NOMO-1 (cell line): ENCODE results near the gene ABHD2.

ENCODE experiments used
- DNase-seq, 2 experiments: peaks; one replicate each; lab custom pipeline; 2025; ENCODE audit not compliant: unreplicated experiment in 2 of 2; lab: John Stamatoyannopoulos, UW

Gene ABHD2

GRCh38 chr15:89186803-89187202 is 98.5 kb downstream of the ABHD2 start:
- DNase-seq: no peak

DNA sequence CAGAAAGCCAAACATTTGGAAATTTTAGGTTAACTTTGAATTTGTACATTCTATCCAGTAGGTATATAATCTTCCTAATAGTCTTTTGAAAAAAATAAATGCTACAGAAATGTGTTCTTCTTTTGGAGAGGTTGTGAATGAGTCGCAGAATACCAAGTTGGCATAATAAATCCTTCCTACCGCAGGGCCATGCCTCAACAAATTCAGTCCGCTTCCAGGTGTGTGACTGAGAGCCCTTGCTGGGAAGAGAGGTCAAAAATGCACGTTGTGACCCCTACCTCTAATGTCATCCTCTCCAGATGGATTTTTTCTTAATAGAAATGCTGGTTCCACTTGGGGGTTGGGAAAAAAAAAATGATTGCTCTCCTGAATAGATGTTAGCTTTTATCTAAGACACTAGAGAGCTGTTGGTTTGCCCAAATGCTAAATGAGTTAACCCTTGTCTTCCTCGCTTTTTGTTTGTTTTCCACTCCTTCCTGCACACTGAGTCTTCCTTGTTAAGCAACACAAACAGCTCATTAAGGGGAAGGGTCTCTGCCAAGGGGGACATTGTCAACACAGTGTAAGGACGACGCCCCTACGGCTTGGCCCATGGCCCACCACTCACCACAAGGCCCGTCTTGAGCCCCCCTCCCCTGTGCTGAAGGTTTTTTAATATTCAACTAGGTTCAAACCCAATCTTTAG is 99.2 kb downstream of the ABHD2 start:
- DNase-seq: no peak

GRCh38 chr15:89187986-89188514 is 99.8 kb downstream of the ABHD2 start:
- DNase-seq: no peak

GRCh38 chr15:89192136-89192535 is 103.9 kb downstream of the ABHD2 start:
- DNase-seq: no peak

DNA sequence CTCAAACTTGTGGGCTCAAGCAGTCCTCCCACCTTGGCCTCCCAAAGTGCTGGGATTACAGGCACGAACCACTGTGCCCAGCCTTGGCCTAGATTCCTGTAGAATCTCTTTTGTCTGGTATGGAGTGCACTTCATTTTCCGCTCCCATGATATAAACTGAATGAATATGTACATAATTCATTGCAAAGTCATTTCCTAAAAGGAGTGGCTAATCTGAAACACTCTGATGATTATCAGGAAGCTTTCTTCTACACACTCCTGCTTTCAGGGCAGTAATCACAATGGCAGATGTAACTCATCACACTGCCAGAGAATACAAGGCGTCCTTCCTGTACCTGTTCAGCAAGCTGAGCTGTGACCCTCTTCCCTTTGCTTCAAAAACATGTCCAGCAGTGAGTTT is 104.5 kb downstream of the ABHD2 start:
- DNase-seq: no peak

DNA sequence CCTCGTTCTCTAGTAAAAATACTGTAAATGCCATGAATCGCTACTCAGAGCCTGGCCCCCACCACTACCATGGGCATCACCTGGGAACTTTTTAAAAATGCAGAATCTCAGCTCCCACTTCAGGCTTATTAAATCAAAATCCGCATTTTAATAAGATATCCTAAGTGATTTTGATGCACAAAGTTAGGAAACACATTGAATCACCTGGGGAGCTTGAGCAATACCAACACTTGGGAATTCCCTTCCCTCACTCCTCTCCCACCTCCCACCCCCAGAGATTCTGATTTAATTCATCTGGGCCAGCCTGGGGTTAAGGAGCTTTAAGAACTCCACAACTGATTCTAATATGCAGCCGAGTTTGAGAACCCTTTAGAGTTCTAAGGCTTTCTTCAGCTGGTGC is 106.4 kb downstream of the ABHD2 start:
- no peak for DNase-seq

DNA sequence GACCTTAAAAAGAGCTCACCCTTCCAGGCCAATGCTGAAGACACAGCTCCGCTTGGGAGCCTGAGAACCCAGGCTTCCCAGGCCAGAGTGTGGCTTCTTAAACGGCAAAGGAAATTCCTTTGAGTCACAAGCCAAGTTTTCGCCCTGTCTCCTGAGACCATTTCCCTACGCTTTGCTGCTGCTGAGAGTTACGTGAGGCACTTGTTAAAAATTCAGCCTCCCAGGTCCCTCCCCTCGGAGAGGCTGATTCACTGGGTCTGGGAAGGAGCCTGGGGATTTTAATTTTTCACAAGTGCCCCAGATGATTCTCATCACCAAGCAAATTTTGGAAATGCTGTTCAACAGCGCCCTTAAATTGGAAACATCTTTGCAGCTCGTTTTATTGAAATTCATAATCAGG is 107.6 kb downstream of the ABHD2 start:
- no peak for DNase-seq

DNA sequence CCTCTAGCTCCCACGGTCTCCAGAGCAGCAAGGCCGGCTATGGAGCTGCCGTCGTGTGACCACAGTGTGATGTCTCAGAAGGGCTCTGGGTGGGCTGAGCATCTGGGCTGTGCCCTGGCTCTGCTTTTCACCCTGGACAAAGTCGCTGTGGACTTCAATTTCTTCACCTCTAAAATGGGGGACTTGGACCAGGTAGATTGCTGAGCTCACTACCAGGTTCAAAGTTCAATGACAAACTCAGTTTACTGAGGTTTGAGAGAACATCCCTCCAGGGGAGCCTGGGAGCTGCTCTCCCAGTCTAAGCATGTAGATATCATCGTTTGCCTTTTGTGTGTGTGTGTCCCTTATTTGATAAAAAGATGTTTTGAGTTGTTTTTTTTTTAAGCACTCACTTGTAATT is 108.0 kb downstream of the ABHD2 start:
- no peak for DNase-seq

- DNase-seq: no peak
Measured at GRCh38 chr15:89196994-89197393, 108.7 kb downstream of the ABHD2 start.

DNA sequence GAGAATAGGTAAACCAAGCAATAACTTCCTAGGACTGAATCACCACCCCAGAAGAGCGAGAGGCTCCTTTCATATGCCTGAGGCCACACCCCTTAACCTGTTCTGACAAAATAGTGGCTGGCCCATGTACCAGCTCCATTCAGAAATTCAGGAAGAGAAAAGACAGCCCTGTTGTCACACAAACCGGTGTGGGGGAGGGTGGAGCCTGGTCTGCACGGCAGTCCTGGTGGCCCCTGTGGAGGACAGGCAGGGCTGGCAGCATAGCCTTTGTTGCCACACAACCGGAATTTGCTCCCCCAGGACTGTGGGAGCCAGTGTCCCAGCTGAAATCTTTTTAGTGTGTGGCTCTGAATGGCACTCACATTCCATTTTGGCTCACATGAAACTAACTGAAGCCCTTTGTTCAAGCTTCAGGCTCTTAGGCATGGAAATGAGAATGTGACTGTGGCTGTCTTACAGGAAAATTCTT is 109.3 kb downstream of the ABHD2 start:
- DNase-seq: no peak

DNA sequence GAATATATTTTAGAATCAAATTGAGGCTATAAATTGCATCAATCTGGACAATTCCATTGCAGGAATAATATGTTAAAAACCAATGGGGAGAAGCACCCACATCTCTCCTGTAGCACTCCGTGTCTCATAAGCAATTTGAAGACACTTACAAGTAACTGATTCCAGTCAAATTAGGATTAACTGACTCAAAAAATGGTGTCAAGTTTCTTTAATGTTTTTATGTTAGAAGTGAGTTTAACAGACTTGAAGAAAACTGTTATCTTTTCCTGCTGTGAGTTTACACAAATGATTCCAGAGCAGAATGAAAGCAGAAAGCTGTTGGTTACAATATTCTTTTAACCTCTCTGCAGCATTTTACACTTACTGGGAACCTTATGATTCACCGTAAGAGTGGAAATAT is 109.9 kb downstream of the ABHD2 start:
- DNase-seq: no peak

DNA sequence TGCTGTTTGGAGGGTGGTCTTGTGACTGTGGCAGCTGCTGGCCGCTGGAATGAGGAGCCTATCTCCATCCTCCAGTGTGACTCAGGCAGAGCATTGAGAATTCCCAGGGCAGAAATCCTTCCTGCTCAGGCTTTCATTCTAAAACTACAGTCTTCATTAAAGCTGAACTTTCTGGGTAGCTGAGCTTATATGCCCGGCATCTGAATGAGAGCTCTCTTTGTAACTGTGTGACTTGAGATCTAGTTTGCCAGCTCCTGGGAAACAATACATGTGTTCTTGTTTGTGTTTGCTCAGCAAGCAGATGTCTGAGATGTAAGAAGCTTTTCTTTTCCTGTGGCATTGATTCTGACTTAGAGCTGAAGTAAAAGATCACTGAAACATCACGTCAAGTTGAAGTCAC is 110.7 kb downstream of the ABHD2 start:
- no peak for DNase-seq

- DNase-seq: no peak
Measured at GRCh38 chr15:89199746-89200145, 111.5 kb downstream of the ABHD2 start.

GRCh38 chr15:89200182-89200581 is 111.9 kb downstream of the ABHD2 start:
- DNase-seq: no peak

DNA sequence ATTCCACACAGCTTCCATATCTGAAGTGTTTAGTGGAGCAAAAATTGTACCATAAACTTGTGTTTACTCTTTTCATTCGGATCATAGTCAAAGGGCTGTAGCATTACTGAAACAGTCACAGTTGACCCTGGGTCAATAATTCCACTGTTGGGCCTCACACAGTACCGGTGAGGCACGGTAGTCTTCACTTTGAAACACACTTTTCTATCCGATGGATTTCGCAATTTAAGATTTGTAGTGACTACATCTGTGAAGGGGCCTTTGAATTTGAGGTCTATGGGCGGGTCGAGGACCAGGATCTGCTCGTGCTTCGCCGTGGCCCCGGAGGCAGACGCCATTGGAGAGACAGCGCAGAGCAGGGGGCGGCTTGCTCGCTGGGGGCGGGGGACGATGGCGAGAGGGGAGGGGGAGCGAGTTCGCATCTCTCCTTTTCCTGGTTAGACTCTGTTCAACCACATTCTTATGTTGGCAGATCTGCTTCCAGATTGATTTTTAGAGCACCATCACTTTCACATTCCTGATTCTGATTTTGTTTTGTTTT is 113.3 kb downstream of the ABHD2 start:
- no peak for DNase-seq

GRCh38 chr15:89203705-89204273 is 115.5 kb downstream of the ABHD2 start:
- no peak for DNase-seq

DNA sequence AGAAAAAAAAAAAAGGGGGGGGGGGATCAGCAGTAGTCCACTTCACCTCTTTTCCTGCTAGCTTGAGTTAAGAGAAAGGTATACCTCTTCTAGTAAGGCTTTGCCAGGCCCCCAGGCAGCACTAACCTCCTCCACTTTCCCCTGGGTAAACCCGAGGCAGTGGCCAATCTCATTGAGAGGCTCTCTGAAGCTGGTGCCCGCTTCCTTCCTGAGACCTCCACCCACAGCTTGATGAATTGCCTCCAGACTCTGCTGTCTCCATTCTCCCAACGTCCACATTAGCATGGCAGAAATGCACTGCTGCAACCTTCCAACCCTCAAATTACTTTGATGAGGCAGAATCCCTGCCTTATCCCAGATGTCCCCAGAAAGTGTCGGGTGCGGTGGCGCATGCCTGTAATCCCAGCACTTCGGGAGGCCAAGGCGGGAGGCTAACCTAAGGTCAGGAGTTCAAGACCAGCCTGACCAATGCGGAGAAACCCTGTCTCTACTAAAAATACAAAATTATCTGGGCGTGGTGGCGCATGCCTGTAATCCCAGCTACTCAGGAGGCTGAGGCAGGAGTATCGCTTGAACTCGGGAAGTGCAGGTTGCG is 117.8 kb downstream of the ABHD2 start:
- no peak for DNase-seq

- peak; percentile 52 to 55 for DNase-seq
Measured at GRCh38 chr15:89206908-89207331, 118.7 kb downstream of the ABHD2 start.

- DNase-seq: no peak
Measured at GRCh38 chr15:89208256-89208655, 120.0 kb downstream of the ABHD2 start.

DNA sequence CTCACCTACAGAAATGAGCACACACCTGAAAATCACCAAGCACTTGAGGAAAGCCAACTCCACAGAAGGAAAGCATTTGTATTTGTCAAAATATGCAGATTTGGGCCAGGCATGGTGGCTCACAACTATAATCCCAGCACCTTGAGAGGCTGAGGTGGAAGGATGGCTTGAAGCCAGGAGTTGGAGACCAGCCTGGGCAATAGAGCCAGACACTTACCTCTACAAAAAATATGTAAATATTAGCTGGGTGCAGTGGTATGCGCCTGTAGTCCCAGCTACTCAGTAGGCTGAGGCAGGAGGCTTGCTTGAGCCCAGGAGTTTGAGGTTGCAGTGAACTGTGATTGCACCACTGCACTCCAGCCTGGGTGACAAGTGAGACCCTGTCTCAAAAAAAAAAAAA is 120.8 kb downstream of the ABHD2 start:
- DNase-seq: no peak

DNA sequence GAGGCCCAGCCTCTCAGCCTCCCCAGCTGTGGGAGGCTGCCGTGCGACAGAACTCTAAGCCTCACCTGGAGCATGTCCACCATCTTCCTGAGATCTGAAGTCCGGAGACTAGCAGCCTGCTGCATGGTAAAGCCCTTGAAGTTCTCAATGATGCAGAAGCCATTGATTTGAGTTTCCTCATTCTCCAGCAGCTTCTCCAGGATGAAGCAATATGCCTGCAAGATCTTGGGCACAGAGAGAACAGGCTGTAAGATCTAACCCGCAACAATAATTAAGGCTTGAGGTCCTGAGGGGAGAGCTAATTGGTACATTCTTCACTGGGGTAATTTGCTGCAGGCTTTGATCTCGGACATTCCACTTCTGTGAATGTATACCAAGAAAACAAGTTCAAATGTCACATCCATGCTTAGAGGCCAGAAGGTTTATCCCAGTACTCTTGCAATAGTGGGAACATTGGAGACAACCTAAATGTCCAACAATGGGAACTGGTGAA is 123.5 kb downstream of the ABHD2 start:
- peak in 1 of 2 experiments; percentile 12 for DNase-seq

GRCh38 chr15:89215627-89216026 is 127.4 kb downstream of the ABHD2 start:
- no peak for DNase-seq
